Femur (tissue), 1 donor: ENCODE data around the gene ART1.
"Not testable (repeated sequence)": the region's sequence is repeated elsewhere in the genome, so short reads cannot be mapped to it uniquely, and the experiment has no call there.

Source experiments
- DNase-seq: peaks from one replicate; pipeline ENCODE4 v3.0.0-alpha.2; 2017

Gene ART1, protein sequence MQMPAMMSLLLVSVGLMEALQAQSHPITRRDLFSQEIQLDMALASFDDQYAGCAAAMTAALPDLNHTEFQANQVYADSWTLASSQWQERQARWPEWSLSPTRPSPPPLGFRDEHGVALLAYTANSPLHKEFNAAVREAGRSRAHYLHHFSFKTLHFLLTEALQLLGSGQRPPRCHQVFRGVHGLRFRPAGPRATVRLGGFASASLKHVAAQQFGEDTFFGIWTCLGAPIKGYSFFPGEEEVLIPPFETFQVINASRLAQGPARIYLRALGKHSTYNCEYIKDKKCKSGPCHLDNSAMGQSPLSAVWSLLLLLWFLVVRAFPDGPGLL

DNA sequence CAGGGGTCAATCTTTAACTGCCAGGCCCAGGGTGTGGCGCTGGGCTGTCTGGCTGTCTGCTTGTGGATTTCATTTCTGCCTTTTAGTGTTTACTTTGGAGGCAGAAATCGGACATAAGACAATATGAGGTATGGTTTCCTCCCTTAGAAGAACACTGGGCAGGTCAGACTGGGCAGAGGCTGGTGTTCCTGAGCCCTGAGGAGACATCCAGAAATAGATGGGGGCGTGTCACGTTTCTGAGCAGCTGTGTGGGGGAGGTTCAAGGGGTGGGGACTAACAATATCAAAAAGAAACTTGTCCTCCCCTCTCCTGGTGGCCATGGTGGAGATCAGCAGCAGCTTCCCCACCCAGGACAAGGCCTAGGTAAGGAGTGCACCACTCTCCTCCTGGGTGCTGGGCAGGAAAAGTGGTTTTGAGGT is at the start of gene ART1:
Gene ART1, plus strand, starts transcription at position 312 of the 419 bp plus-strand sequence. CDS start 14,086 bp downstream, outside the sequence.
- peak; percentile 39 for DNase-seq

DNA sequence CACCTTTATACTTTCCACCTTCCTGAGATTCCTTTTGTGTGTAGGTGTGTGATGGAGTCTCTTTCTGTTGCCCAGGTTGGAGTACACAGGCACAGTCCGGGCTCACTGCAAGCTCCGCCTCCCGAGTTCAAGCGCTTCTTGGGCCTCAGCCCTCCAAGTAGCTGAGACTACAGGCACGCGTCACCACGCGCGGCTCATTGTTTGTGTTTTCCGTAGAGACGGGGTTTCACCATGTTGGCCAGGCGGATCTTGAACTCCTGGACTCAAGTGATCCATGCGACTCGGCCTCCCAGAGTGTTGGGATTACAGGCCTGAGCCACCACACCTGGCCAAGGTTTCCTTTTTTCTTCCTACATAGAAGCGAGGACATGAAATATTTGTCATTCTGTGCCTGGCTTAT is 47.2 kb upstream of the ART1 start:
- not testable (repeated sequence) for DNase-seq

DNA sequence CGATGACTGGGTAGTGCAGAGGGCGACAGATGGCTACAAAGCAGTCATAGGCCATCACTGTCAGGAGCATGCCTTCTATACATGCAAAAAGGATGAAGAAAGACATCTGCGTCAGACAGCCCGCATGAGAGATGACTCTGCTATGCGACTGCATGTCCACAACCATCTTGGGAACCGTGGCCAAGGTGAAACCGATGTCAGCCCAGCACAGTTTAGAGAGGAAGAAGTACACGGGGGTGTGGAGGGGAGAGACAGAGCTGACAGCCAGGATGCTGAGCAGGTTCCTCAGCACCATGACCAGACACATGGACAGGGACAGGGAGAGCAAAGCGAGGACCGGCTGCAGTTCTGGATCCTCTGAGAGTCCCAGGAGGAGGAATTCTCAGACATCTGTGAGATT is 44.7 kb upstream of the ART1 start:
- DNase-seq = not testable (repeated sequence)

DNA sequence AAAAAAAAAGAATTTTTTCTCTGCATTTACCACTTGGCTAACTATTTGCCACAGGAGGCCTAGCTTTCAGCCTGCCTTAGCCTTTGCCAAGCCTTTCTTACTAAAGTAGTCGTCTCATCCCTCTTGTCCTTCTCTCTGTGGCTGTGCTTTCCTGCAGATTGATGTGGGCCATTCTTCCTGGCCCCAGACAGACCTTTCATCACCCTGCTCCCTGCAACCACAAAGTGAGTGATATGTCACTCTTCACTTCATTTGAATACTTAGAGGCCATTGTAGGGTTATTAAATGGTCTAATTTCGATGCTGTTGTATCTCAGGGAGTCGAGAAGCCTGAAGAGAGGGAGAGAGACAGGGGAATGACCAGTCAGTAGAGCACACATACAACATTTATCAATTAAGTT is 40.8 kb upstream of the ART1 start:
- DNase-seq = no peak

DNA sequence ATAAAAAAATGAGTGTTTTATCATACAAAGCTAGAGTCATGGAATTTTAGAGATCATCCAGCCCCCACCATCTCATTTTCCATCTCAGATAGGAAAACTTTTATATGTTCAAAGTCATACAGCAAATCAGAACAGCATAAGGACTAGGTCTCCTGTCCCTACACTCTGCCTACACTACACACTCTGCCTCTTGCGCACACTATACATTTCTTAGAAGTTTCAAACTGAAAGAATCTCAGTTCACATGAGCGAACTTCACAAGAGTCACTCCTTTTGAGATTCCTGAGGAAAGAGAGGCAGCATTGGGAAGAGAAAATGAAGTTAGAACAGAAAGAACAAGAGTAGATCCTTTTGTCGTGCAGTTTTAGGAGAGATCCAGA is 39.7 kb upstream of the ART1 start:
- no peak for DNase-seq

DNA sequence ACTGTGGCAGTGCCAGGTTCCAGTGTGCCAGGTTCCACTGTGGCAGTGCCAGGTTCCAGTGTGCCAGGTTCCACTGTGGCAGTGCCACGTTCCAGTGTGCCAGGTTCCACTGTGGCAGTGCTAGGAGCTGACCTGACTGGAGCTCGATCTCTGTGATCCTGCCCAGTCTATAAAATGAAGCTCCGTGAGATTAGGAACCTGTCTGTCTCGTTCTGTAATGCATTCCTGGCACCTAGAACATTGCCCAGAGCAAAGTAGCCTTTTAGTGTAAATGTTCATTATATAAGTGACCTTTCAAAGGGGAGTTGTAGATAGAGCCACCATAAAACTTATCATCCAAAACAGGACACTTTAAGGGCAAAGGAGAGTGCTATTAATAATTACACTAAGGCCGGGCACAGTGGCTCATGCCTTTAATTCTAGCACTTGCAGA is 39.1 kb upstream of the ART1 start:
- no peak for DNase-seq

DNA sequence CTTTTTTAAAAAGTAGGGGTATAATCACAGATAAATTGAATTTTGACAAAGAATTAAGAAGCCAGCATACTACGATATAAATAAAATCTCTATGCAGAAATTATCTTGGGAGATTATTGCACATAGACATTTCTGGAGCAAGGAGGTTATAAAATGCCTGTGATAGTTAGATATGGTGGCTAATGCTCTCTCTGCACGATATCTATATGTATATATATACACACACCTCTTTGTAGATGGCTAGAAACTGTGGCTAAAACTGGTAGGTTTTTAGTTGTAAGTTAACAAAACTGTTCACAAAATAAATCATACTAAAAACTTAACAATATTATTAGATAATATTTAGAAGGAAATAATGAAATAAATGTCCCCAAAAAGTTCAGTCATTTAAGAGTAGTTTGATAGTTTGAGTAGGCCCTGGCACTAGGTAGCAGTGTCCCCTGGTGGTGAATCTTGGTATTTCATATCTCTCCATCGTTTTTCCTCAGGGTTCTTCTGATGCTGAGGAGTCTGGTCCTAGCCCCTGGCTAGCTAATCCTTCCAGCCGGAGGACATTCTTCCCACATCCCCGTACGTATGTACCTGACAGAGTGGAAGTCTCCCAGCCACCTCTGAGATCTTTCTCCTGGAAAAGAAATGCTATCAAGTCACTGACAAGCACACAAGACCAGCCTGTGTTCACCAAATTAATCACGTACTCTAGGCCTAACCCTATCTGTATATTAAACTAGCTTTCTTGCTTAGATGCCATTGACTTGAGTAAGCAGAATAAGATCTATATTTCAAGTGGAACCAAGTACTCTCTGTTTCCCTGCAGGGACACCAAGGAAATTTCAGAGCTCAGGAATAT is 35.3 kb upstream of the ART1 start:
- DNase-seq = no peak

DNA sequence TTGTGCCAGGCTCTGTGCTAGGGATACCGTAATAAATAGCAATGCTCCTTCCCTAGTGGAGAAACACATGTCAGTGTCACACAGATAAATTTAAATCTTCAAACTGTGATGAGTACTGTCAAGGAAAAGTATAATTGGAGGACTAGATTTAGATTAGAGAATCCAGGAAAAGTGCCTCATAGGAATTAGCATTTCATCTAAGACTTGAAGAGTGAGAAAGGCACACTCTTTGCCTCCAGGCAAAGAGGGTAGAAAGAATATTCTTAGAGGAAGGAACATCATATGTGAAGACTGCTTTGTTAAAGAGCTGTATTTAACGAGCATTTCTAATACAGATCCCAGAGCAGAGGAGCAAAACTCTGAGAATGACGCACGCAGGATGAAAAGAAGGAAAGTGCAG is 34.1 kb upstream of the ART1 start:
- DNase-seq = no peak

DNA sequence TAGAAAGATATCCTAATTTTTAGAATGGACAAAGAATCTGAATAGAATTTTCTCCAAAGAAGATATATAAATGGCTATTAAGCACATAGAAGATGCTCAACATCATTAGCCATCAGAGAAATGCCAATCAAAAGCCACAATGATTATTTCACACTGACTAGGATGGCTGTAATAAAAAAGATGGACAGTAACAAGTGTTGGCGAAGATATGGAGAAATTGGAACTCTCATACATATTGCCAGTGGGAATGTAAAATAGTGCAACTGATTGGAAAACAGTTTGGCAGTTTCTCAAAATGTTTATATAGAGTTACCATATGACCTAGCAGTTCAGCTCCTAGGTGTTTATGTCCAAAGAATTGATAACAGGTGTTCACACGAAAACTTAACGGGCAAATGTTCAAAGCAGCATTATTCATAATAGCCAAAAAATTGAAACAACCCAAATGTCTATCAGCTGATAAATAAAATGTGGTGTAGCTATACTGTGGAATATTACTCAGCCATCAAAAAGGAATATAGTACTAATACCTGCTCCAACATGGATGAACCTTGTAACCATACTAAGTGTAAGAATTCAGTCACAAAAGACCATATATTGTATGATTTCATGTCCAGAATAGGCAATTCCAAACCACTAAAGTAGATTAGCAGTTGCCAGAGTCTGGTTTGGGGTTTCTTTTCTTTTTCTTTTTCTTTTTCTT is 32.8 kb upstream of the ART1 start:
- DNase-seq = no peak

DNA sequence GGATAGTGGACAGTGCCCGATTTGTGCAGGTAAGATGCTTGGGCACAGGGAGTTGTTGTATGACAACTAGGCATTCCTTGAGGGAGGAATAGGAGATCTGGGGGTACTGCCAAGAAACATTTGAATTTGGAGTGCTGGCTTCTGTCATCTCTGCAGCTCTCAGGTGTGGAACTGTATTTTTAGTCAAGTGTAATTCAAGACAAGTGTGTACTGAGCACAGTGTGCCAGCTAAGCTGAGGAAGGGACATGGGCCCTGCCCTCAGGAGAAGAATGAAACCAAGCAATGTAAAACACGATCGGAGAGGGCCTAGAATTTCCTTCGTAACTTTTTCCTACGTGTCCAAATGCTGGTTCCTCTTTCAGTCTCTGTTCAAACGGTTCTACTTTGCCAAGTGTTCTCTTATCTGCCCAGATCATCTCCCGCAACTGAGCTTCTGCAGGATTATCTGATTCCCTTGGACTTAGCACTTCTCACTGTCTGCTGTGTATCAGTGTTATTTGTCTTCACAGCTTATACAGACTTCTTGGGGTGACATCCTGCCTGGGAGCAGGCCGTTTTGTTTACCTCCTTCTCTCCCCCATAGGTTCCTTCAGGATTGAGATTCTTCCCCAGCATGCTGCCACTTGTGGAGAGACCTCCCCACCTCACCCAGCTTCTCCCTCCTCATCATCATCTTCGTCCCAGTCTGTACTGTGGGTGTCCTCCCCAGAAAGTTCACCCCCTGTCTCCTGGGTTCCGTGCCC is 30.8 kb upstream of the ART1 start:
- DNase-seq = no peak

DNA sequence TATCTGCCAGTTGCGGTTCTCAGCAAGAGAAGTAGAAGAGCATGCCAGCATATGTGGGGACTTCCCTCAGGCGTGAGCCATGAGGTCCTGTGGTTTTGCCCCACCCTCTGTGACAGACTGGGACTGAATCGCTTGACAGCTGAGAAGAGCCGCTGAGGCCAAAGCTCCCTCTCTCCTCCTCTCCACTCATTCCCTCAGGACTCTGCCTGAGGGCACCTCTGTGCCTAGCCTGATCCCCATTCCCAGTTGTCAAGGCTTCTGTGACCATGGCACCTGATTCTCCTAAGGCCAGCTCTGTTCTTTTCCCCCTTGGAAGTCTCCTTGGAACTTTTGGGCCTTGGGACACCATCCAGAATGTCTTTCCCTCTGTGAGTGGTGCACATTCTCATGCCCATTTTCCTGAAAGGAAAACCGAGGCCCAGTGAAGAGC is 30.2 kb upstream of the ART1 start:
- peak; percentile 29 for DNase-seq

DNA sequence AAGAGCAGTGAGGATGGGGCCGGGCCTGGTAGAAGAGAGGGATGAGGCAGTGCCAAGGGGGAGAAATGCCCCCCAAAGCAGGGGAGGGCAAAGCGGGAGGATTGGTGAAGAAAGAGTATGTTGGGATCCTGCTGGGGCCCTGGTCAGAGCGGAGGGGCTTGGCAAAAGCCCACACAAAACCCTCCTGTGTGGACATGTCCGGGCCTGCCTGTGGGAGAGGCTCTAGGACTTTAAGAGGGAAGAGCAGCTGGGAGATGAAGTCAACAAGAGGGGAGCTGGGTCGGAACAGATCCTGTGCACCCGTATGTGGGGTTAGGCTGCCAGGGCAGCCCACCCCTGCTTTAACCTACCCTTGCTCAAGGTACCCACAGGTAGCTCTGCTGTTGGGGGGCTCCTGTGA is 28.9 kb upstream of the ART1 start:
- DNase-seq = no peak

DNA sequence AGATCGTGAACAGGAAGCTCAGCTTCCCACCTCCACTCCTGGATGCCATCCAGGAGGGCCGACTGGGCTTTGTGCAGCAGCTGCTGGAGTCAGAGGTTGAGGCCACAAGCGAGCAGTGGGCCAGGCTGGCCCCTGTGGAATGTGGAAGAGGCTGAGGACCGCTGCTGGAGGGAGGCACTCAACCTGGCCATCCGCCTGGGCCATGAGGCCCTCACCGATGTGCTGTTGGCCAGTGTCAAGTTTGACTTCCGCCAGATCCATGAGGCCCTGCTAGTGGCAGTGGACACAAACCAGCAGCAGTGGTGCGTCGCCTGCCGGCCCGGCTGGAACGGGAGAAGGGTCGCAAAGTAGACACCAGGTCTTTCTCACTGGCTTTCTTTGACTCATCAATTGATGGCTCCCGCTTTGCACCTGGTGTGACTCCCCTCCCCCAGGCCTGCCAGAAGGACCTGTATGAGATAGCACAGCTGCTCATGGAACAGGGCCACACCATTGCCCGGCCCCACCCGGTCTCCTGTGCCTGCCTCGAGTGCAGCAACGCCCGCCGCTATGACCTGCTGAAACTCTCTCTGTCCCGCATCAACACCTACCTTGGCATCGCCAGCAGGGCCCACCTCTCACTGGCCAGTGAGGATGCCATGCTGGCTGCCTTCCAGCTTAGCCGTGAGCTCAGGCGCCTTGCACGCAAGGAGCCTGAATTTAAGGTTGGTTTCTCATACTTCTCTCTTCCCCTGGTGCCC is 28.0 kb upstream of the ART1 start:
- DNase-seq = no peak

DNA sequence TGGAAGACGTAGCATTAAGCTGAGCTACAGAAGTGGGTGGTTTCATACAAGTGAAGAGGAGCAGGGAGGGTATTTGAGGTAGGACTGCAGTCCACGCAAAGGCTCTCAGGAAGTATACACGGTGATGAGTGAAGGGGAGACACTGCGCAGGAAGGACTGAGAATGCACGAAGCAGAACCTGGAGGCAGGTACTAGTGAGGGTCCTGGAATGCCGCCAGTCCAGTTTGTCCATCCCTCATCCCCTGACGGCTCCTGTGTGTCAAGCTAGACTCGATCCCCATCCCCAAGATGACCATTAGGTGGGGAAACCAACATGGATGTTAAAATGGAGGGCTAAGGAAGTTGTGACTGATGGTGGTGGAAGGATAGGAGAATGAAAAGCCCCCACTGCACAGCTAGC is 26.9 kb upstream of the ART1 start:
- DNase-seq = no peak

DNA sequence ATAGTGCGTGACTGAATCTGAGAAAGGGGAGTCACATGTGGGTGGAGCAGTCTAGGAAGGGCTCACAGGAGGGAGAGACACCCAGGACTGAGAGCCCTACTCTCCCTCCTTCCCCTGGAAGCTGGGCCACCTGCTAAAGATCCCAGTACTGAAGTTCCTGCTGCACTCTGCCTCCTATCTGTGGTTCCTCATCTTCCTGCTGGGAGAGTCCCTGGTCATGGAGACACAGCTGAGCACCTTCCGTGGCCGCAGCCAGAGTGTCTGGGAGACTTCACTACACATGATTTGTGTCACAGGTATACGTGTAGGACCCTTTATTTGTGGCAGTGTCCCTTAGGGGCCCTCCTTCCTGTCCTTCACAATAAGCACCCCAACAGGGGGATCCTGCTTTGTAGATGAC is 22.4 kb upstream of the ART1 start:
- no peak for DNase-seq

DNA sequence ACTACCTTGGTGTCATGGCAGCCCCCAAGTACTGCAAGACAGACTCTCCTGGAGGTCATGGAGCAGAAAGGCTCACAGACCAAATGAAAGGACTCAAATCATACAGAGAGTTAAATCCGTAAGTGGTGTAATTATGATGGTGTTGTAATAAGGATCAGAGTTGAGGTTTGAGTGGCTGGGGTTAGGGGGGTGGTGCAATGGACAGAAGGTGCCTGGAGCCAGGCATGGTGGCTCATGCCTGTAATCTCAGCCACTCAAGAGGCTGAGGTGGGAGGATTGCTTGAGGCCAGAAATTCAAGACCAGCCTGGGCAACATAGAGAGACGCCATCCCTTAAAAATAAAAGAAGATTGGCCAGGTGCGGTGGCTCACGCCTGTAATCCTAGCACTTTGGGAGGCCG is 21.8 kb upstream of the ART1 start:
- no peak for DNase-seq

DNA sequence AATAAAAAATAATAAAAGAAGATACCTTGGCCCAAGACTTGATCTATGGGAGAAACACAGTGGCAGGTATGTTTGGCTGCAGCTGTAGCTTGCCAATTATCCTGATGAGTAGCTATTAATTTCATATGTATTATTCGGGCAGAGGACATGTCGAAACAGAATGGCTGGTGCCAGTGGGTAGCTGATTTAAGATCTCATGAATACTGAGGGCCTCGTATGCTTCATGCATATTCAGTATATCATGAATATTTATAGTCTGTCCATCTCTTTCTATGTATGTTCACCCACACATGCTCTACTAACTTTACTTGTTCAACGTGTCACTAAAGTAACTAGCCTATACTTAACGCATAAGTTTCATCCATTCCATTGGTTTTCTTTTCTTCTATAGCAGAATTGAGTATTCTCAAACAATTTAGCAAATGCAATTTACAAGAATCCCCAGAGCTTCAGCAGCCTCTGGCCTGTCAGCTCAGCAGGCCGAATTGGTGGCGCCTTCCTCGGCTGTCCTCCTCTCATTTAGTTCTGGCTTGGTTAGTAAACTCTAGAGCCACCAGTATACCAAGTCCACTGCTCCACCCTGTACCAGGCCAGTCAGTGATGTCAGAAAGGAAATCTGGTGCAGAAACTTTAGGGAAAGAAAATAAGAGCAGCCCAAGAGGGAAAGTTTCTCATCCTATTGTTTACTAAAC is 21.0 kb upstream of the ART1 start:
- no peak for DNase-seq

DNA sequence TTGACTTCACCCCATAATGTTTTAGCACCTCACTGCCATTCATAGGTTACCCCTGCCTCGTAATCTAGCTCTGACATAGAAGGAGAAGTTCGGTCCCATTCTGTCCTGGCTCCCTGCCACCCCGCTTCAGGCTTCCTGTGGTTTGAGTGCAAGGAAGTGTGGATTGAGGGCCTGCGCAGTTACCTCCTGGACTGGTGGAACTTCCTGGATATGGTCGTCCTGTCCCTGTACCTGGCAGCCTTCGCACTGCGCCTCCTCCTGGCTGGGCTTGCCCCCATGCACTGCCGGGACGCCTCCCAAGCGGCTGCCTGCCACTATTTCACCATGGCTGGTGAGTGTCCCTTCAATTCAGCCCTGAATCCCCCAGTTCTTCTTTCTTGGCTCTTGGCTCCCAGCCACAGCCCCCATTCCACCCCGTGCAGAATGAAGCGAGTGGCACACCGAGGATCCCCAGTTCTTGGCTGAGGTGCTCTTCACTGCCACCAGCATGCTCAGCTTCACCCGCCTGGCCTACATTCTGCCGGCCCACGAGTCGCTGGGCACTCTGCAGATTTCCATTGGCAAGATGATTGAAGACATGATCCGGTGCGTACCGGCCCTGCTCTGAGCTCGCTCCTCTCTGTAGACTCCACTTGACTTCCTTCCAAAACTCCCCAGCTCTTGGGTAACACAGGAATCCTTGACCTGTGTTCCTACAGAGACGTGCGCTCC is 18.5 kb upstream of the ART1 start:
- DNase-seq = no peak

DNA sequence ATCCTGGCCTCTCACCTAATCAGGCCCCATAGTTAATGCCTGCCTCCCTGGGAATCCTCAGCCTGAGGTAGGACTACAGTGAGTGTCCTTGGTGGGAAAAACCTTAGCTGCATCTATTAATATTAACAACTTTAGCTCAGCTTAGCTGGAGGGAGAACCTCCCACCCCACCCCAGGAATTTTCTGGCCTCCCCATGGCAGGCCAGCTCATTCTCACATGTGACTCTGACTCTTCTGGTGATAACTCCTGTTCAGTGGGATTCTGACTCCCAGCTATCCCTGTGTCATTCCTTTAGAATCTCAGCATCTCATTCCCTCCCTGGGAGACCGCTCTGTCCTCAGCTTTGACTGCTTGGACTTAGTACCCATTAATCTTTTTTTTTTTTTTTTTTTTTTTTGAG is 17.6 kb upstream of the ART1 start:
- DNase-seq = no peak

DNA sequence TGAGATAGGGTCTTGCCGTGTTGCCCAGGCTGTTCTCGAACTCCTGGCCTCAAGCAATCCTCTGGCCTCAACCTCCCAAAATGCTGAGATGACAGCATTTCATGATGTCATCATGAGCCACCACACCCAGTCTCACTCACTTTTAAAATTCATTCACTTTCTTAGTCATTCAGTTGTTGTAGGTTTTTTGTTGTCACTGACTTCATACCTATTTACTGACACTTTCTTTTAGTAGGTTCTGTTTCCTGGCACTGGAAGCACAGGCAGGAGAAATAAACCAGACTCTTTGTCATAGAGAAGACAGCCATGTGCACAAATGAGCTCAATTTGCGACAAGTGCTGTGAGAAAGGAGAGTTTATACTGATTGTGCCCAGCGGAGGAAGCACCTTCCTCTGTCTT is 13.6 kb upstream of the ART1 start:
- DNase-seq = no peak
